ENCODE data around the gene TCF20.

TCF20 gene

GRCh38 chr22:42270510-42271190, at the start of gene TCF20:
TSS of gene TCF20 (minus strand) at chr22:42270653. CDS start at chr22:42215305, 55,348 bp downstream.
- Mint-ChIP-seq H3K27ac (peak within 1 kb of the TSS; percentile 67), H3K4me3 (peak within 1 kb of the TSS; percentile 84), H3K27me3 (no peaks in the 10 kb centered on the region), H3K36me3 (no peaks in the 10 kb centered on the region), H3K4me1 (peaks cover 19% of the 10 kb centered on the region), H3K9me3 (no peaks in the 10 kb centered on the region)
- peak; percentile 91 for ATAC-seq

- Mint-ChIP-seq H3K4me3 (no peak overlapping the region), H3K27me3 (peaks cover 40% of the 10 kb centered on the region), H3K4me1 (peaks cover 23% of the 10 kb centered on the region), H3K36me3 (no peaks in the 10 kb centered on the region), H3K9me3 (no peaks in the 10 kb centered on the region), H3K27ac (no peak overlapping the region)
- no peak for ATAC-seq
These were observed 48.9 kb upstream of the TCF20 start for GRCh38 chr22:42319386-42319785.

- H3K4me3 Mint-ChIP-seq, result no peak overlapping the region
- H3K36me3 Mint-ChIP-seq, result no peaks in the 10 kb centered on the region
- H3K27me3 Mint-ChIP-seq, result peaks cover 41% of the 10 kb centered on the region
These were observed 48.5 kb upstream of the TCF20 start for GRCh38 chr22:42318967-42319366.

GRCh38 chr22:42317691-42318547, 47.5 kb upstream of the TCF20 start:
- Mint-ChIP-seq H3K9me3 (no peaks in the 10 kb centered on the region), H3K4me3 (no peak overlapping the region), H3K36me3 (no peaks in the 10 kb centered on the region), H3K4me1 (peaks cover 30% of the 10 kb centered on the region), H3K27me3 (peaks cover 51% of the 10 kb centered on the region), H3K27ac (no peak overlapping the region)
- no peak for ATAC-seq

More at GRCh38 chr22:42318967-42319366, 48.5 kb upstream of the TCF20 start:
- Mint-ChIP-seq H3K27ac (no peak overlapping the region), H3K4me1 (peaks cover 25% of the 10 kb centered on the region), H3K9me3 (no peaks in the 10 kb centered on the region)
- no peak for ATAC-seq

GRCh38 chr22:42317008-42317407, 46.6 kb upstream of the TCF20 start:
- Mint-ChIP-seq H3K4me3 (peak overlapping the region; percentile 28), H3K27me3 (peaks cover 61% of the 10 kb centered on the region), H3K27ac (peak overlapping the region; percentile 8), H3K4me1 (peaks cover 30% of the 10 kb centered on the region), H3K9me3 (no peaks in the 10 kb centered on the region), H3K36me3 (no peaks in the 10 kb centered on the region)
- ATAC-seq, result peak; percentile 85

- H3K4me1 Mint-ChIP-seq, result peaks cover 30% of the 10 kb centered on the region
- H3K36me3 Mint-ChIP-seq, result no peaks in the 10 kb centered on the region
- H3K9me3 Mint-ChIP-seq, result no peaks in the 10 kb centered on the region
- peaks cover 62% of the 10 kb centered on the region for H3K27me3 Mint-ChIP-seq
- no peak for ATAC-seq
- H3K4me3 Mint-ChIP-seq, result no peak overlapping the region
- H3K27ac Mint-ChIP-seq, result no peak overlapping the region
These were observed 44.9 kb upstream of the TCF20 start for GRCh38 chr22:42315392-42315756.

GRCh38 chr22:42314709-42315391, 44.4 kb upstream of the TCF20 start:
- Mint-ChIP-seq H3K36me3 (no peaks in the 10 kb centered on the region), H3K27me3 (peaks cover 62% of the 10 kb centered on the region), H3K4me1 (peaks cover 30% of the 10 kb centered on the region), H3K4me3 (no peak overlapping the region), H3K27ac (no peak overlapping the region), H3K9me3 (no peaks in the 10 kb centered on the region)
- no peak for ATAC-seq

GRCh38 chr22:42313804-42314581, 43.5 kb upstream of the TCF20 start:
- Mint-ChIP-seq H3K9me3 (no peaks in the 10 kb centered on the region), H3K27me3 (peaks cover 59% of the 10 kb centered on the region), H3K4me3 (no peak overlapping the region), H3K4me1 (peaks cover 30% of the 10 kb centered on the region), H3K27ac (no peak overlapping the region), H3K36me3 (no peaks in the 10 kb centered on the region)
- ATAC-seq, result peak; percentile 42

- Mint-ChIP-seq H3K27ac (no peak overlapping the region), H3K4me3 (no peak overlapping the region), H3K36me3 (no peaks in the 10 kb centered on the region), H3K27me3 (peaks cover 59% of the 10 kb centered on the region), H3K9me3 (no peaks in the 10 kb centered on the region), H3K4me1 (peaks cover 30% of the 10 kb centered on the region)
- ATAC-seq, result no peak
These were observed 42.8 kb upstream of the TCF20 start for GRCh38 chr22:42313204-42313603.

GRCh38 chr22:42310291-42311015, 40.0 kb upstream of the TCF20 start:
- Mint-ChIP-seq H3K27me3 (peaks cover 48% of the 10 kb centered on the region), H3K9me3 (no peaks in the 10 kb centered on the region), H3K27ac (no peak overlapping the region), H3K4me3 (no peak overlapping the region), H3K36me3 (no peaks in the 10 kb centered on the region), H3K4me1 (peaks cover 13% of the 10 kb centered on the region)
- no peak for ATAC-seq

- Mint-ChIP-seq H3K4me3 (no peak overlapping the region), H3K27me3 (peaks cover 48% of the 10 kb centered on the region), H3K4me1 (peaks cover 11% of the 10 kb centered on the region), H3K9me3 (no peaks in the 10 kb centered on the region), H3K36me3 (no peaks in the 10 kb centered on the region), H3K27ac (no peak overlapping the region)
- ATAC-seq, result no peak
These were observed 39.4 kb upstream of the TCF20 start for GRCh38 chr22:42309865-42310264.

GRCh38 chr22:42308892-42309468, 38.5 kb upstream of the TCF20 start:
- Mint-ChIP-seq H3K4me1 (peaks cover 12% of the 10 kb centered on the region), H3K9me3 (no peaks in the 10 kb centered on the region), H3K4me3 (no peak overlapping the region), H3K27ac (no peak overlapping the region), H3K36me3 (no peaks in the 10 kb centered on the region), H3K27me3 (peaks cover 47% of the 10 kb centered on the region)
- ATAC-seq, result no peak

- H3K27ac Mint-ChIP-seq, result no peak overlapping the region
- H3K36me3 Mint-ChIP-seq, result no peaks in the 10 kb centered on the region
- H3K4me1 Mint-ChIP-seq, result peaks cover 17% of the 10 kb centered on the region
- H3K27me3 Mint-ChIP-seq, result peaks cover 47% of the 10 kb centered on the region
- no peaks in the 10 kb centered on the region for H3K9me3 Mint-ChIP-seq
- H3K4me3 Mint-ChIP-seq, result no peak overlapping the region
- no peak for ATAC-seq
These were observed 37.5 kb upstream of the TCF20 start for GRCh38 chr22:42307806-42308563.

All from stimulated activated memory B cell treated with anti-CD40 and anti-IgM and Interleukin-4, amounts not matched to agents 10 μg/mL and 1 μg/mL and 100 μg/mL, for 72 hours (primary cell).